K562 (cell line): ENCODE data around the gene MCM6. TPM values are rescaled to one million over a fixed set of nuclear protein-coding genes. Genes with fewer than 3 reads are reported as not detected.

Experiments
- ATAC-seq: fragments of 200-7000 bp; cut with Tn5 transposase; 3 replicates; pipeline ENCODE4 v1.9.1; 2020; ENCODE audit warnings: moderate library complexity
- BruUV-seq: library from RNA; stranded (reverse); fragments of 400-500 nt; replicated peaks from 2 replicates; lab custom pipeline; 2021; lab: Mats Ljungman, UMichigan
- CTCF ChIA-PET: fragments of 300-600 bp; formaldehyde crosslinking; extraction: SDS; loops from one replicate; lab custom pipeline; 2021; ENCODE audit warnings: low intra/inter-chr PET ratio; lab: Yijun Ruan, JAX
- POLR2A ChIA-PET: fragments of 300-600, 350-650 bp; sonication (Branson Sonifier 250); formaldehyde crosslinking; extraction: SDS; loops from one replicate; lab custom pipeline; 2021; ENCODE audit warnings: antibody characterized with exemption, inconsistent platforms; lab: Yijun Ruan, JAX
- DNase-seq, 4 experiments: peaks; one replicate each; pipeline versions ENCODE4 v3.0.0 to v3.0.0-alpha.2; 2011 to 2018; ENCODE audit warnings: low spot score in 3 of 4, mixed read lengths in 3 of 4; ENCODE audit errors: extremely low read depth in 1 of 4
- FAIRE-seq: peaks from 2 replicates; lab custom pipeline; 2011; peaks lifted over from hg19 to GRCh38; lab: Jason Lieb, UNC
- H2AFZ ChIP-seq: 2 replicates; pipeline ENCODE4 v1.6.0; 2011; ENCODE audit warnings: low read depth, low read length, control low read depth, inconsistent platforms
- H3K27ac ChIP-seq: fragments of 200-600 bp; 3 replicates; pipeline ENCODE4 v1.8.0; 2011; ENCODE audit warnings: low read depth, mild to moderate bottlenecking, control low read depth, inconsistent platforms, low read length, moderate library complexity, mixed read lengths; ENCODE audit errors: extremely low read depth
- H3K27me3 ChIP-seq, 2 experiments: fragments of 300-600 bp in 1 of 2; 2 replicates in 1 of 2; 3 replicates in 1 of 2; pipeline versions ENCODE4 v1.6.0 to v1.8.0; 2011; ENCODE audit warnings: inconsistent platforms in 2 of 2, low read length in 2 of 2, mild to moderate bottlenecking in 1 of 2, mixed read lengths in 1 of 2, moderate library complexity in 1 of 2; ENCODE audit not compliant: control insufficient read depth in 2 of 2, insufficient read depth in 2 of 2
- H3K36me3 ChIP-seq: fragments of 300-600 bp; 3 replicates; pipeline ENCODE4 v1.8.0; 2011; ENCODE audit warnings: mild to moderate bottlenecking, low read length, inconsistent platforms; ENCODE audit not compliant: control insufficient read depth, insufficient read depth
- H3K4me1 ChIP-seq, 2 experiments: fragments of 200-600 bp in 1 of 2; replicated peaks in 1 of 2; 2 replicates in 1 of 2; 3 replicates in 1 of 2; pipeline versions ENCODE4 v1.5.1 to v1.8.0; 2011; ENCODE audit warnings: inconsistent platforms in 2 of 2, low read length in 2 of 2, mild to moderate bottlenecking in 1 of 2, mixed read lengths in 1 of 2, moderate library complexity in 1 of 2; ENCODE audit not compliant: control insufficient read depth in 2 of 2, insufficient read depth in 2 of 2
- H3K4me2 ChIP-seq: 2 replicates; pipeline ENCODE4 v1.6.1; 2011; ENCODE audit warnings: low read length, control low read depth, inconsistent platforms, mixed read lengths; ENCODE audit not compliant: insufficient read depth
- H3K4me3 ChIP-seq: fragments of 200-600 bp; sonication (generic), shearing (Covaris generic); 2 replicates; pipeline ENCODE4 v1.5.1; 2016; ENCODE audit warnings: control low read depth, inconsistent platforms
- H3K79me2 ChIP-seq: fragments of 200-600 bp; 3 replicates; pipeline ENCODE4 v1.8.0; 2011; ENCODE audit warnings: low read length, inconsistent platforms; ENCODE audit not compliant: control insufficient read depth, insufficient read depth
- H3K9ac ChIP-seq, 2 experiments: 2 replicates each; pipeline versions ENCODE4 v1.6.0 to v1.6.1; 2011; ENCODE audit warnings: low read depth in 2 of 2, low read length in 2 of 2, control low read depth in 1 of 2, inconsistent platforms in 1 of 2, mild to moderate bottlenecking in 1 of 2, mixed read lengths in 1 of 2; ENCODE audit not compliant: insufficient read depth in 1 of 2
- H3K9me1 ChIP-seq: one replicate; pipeline ENCODE4 v1.6.0; 2011; ENCODE audit warnings: inconsistent platforms, mild to moderate bottlenecking, low read length, moderate library complexity; ENCODE audit not compliant: control insufficient read depth, insufficient read depth
- H3K9me3 ChIP-seq: replicated peaks from 2 replicates; pipeline ENCODE4 v1.5.1; 2011; ENCODE audit warnings: low read depth, low read length, inconsistent platforms; ENCODE audit not compliant: control insufficient read depth, insufficient read depth
- H4K20me1 ChIP-seq: replicated peaks from 2 replicates; pipeline ENCODE4 v1.6.1; 2011; ENCODE audit warnings: low read length, inconsistent platforms, mixed read lengths; ENCODE audit not compliant: control insufficient read depth, insufficient read depth
- DMBX1 ChIP-seq: fragments of 250-450 bp; sonication (Bioruptor Pico); IDR thresholded peaks from 2 replicates; pipeline ENCODE4 v1.8.0; 2022; ENCODE audit warnings: inconsistent platforms, mild to moderate bottlenecking, moderate library complexity, borderline replicate concordance
- ETV1 ChIP-seq: fragments of 450-650 bp; conservative IDR thresholded peaks from 2 replicates; pipeline ENCODE4 v1.6.1; 2016; ENCODE audit warnings: missing genetic modification characterization, control low read depth, low read depth, missing compliant biosample characterization
- GTF2A2 ChIP-seq: IDR thresholded peaks from 2 replicates; pipeline ENCODE4 v1.6.1; 2016; ENCODE audit warnings: mild to moderate bottlenecking, missing genetic modification characterization, missing compliant biosample characterization
- HEY1 ChIP-seq: fragments of 250-450 bp; sonication (Bioruptor Pico); IDR thresholded peaks from 2 replicates; pipeline ENCODE4 v1.5.0; 2020; ENCODE audit warnings: mild to moderate bottlenecking, moderate library complexity, borderline replicate concordance
- HMG20B ChIP-seq: fragments of 250-450 bp; sonication (Bioruptor Pico); IDR thresholded peaks from 2 replicates; pipeline ENCODE4 v1.5.0; 2021; ENCODE audit warnings: mild to moderate bottlenecking
- HMGN3 ChIP-seq: IDR thresholded peaks from 2 replicates; pipeline ENCODE4 v1.6.1; 2011; ENCODE audit warnings: borderline replicate concordance, low read depth, mild to moderate bottlenecking, mixed read lengths, low read length; ENCODE audit not compliant: insufficient read length; ENCODE audit errors: extremely low read depth
- MYNN ChIP-seq, 2 experiments: sonication (generic); formaldehyde crosslinking in 1 of 2; IDR thresholded peaks; 2 replicates each; pipeline versions ENCODE4 v1.5.0 to v1.6.1; 2016 to 2020; ENCODE audit warnings: antibody characterized with exemption in 1 of 2, missing genetic modification reagents in 1 of 2
- NCOR1 ChIP-seq: fragments of 450-650 bp; IDR thresholded peaks from 2 replicates; pipeline ENCODE4 v1.6.1; 2016; ENCODE audit warnings: mild to moderate bottlenecking, moderate library complexity
- TCF3 ChIP-seq: sonication (generic); formaldehyde crosslinking; IDR thresholded peaks from 2 replicates; pipeline ENCODE4 v1.4.0; 2020; ENCODE audit warnings: mild to moderate bottlenecking, missing genetic modification reagents
- ZBTB17 ChIP-seq: fragments of 450-650 bp; formaldehyde crosslinking; IDR thresholded peaks from 2 replicates; pipeline ENCODE4 v1.4.0; 2020; ENCODE audit warnings: mild to moderate bottlenecking
- ZNF785 ChIP-seq: fragments of 250-450 bp; sonication (Bioruptor Pico); IDR thresholded peaks from 2 replicates; pipeline ENCODE4 v1.4.0; 2020; ENCODE audit warnings: mild to moderate bottlenecking
- WGBS: fragments of 100-300 bp; shearing (Covaris generic); methylation state at CpG from one replicate; pipeline ENCODE4 v1.1.6; 2016; ENCODE audit warnings: low coverage, mixed read lengths; ENCODE audit not compliant: insufficient coverage; ENCODE audit errors: missing lambda C conversion rate; 5-methylcytosine and 5-hydroxymethylcytosine counted together
- in situ Hi-C: fragments of 300-500 bp; cut with MboI; formaldehyde crosslinking; loops from 4 replicates; pipeline ENCODE4 v1.15.0; 2018; ENCODE audit warnings: inconsistent platforms, mixed read lengths
- intact Hi-C: fragments of 100-400 bp; cut with micrococcal nuclease; formaldehyde crosslinking; loops from 2 replicates; pipeline ENCODE4 v1.14.2; 2022
- polyA plus RNA-seq, 8 experiments: library from polyadenylated mRNA; depleted of rRNA in 4 of 8; stranded (reverse) in 5 of 8; unstranded in 3 of 8; fragments of >200 nt; fragmentation: Nextera tagmentation in 2 of 8; fragmentation: Illumina TruSeq in 1 of 8; extraction: Ambion mirVana in 2 of 8; extraction: Trizol in 1 of 8; gene quantifications; 2 replicates each; pipeline versions ENCODE4 v1.2.1 to v1.2.3, GENCODE V29; 2011 to 2014; ENCODE audit warnings: inconsistent platforms in 1 of 8, missing spikeins in 1 of 8
- total RNA-seq, 7 experiments: library from RNA; depleted of rRNA in 6 of 7; stranded (reverse); fragments of >200 nt in 6 of 7; fragmentation: Illumina TruSeq in 2 of 7; extraction: Trizol in 2 of 7; gene quantifications; 2 replicates each; pipeline versions ENCODE4 v1.2.1 to v1.2.3, GENCODE V29; 2011 to 2021; ENCODE audit warnings: low replicate concordance in 1 of 7
- TF ChIP-seq, protein P1 (sequence below): sonication (generic); formaldehyde crosslinking; IDR thresholded peaks from 2 replicates; pipeline ENCODE4 v1.8.1; 2023; ENCODE audit warnings: mild to moderate bottlenecking, missing genetic modification reagents
- TF ChIP-seq, protein P2 (sequence below): fragments of 450-650 bp; formaldehyde crosslinking; IDR thresholded peaks from 2 replicates; pipeline ENCODE4 v1.4.0; 2022; ENCODE audit warnings: missing genetic modification characterization

Gene MCM6
- total and polyA plus RNA-seq, 9 of the 15 experiments (the other 6 are each of a cell fraction or from before 2014, with no cell fraction given), result 42.6 to 133 (median 82.4) TPM

DNA sequence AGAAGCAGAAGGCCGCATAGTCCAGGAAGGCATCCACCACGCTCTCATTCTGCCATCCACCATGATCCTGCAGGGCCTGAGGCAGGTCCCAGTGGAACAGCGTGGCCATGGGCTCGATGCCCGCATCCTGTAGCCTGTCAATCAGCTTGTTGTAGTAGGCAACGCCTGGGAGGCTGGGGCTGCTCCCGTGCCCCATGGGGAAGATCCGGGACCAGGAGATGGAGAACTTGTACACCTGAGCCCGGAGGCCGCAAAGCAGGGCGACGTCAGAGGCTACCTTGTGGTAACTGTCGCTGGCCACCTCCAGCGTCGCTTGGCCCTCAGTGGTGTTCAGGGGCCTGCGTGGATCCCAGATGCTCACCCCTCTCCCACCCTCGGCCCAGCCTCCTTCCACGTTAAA, 58.8 kb downstream of the MCM6 start:
- no peak overlapping the region for H3K27ac ChIP-seq
- ChIA-PET CTCF (no interaction called here), POLR2A (no interaction called here)
- H4K20me1 ChIP-seq, result no peaks in the 10 kb centered on the region
- H3K27me3 ChIP-seq, result peaks cover 50 to 63% of the 10 kb centered on the region in 2 experiments
- no TSS peak for BruUV-seq
- peak; percentile 25 for ATAC-seq
- in situ Hi-C loops (no loop called here), intact Hi-C loops (loop anchor here (5.0 kb wide), 1 partner anchor 560 kb away; no protein-coding TSS in a partner anchor)
- no peak overlapping the region for H2AFZ ChIP-seq
- WGBS, result 6% methylated on average over 17 of the region's 18 CpGs
- no peak for FAIRE-seq
- H3K36me3 ChIP-seq, result no peaks in the 10 kb centered on the region
- TF ChIP-seq TCF3 (CRISPR knock-in tag), result no peak
- TF ChIP-seq DMBX1 (CRISPR knock-in tag), result no peak
- no peak for TF ChIP-seq HMG20B
- TF ChIP-seq MYNN (IDR thresholded peaks at IDR 0.05), result no peak
- TF ChIP-seq MYNN (CRISPR knock-in tag; IDR thresholded peaks at IDR 0.05), result no peak
- TF ChIP-seq ZNF785 (CRISPR knock-in tag), result no peak
- no peak for TF ChIP-seq HEY1
- no peak for TF ChIP-seq NCOR1
- no peak for TF ChIP-seq HMGN3
- TF ChIP-seq ZBTB17, result no peak
- TF ChIP-seq, protein P1, sequence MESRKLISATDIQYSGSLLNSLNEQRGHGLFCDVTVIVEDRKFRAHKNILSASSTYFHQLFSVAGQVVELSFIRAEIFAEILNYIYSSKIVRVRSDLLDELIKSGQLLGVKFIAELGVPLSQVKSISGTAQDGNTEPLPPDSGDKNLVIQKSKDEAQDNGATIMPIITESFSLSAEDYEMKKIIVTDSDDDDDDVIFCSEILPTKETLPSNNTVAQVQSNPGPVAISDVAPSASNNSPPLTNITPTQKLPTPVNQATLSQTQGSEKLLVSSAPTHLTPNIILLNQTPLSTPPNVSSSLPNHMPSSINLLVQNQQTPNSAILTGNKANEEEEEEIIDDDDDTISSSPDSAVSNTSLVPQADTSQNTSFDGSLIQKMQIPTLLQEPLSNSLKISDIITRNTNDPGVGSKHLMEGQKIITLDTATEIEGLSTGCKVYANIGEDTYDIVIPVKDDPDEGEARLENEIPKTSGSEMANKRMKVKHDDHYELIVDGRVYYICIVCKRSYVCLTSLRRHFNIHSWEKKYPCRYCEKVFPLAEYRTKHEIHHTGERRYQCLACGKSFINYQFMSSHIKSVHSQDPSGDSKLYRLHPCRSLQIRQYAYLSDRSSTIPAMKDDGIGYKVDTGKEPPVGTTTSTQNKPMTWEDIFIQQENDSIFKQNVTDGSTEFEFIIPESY (CRISPR knock-in tag), result no peak
- TF ChIP-seq ETV1 (tag), result no peak
- TF ChIP-seq GTF2A2 (tag), result no peak
- TF ChIP-seq, protein P2, sequence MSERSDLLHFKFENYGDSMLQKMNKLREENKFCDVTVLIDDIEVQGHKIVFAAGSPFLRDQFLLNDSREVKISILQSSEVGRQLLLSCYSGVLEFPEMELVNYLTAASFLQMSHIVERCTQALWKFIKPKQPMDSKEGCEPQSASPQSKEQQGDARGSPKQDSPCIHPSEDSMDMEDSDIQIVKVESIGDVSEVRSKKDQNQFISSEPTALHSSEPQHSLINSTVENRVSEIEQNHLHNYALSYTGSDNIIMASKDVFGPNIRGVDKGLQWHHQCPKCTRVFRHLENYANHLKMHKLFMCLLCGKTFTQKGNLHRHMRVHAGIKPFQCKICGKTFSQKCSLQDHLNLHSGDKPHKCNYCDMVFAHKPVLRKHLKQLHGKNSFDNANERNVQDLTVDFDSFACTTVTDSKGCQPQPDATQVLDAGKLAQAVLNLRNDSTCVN (CRISPR knock-in tag), result no peak
- no peaks in the 10 kb centered on the region for H3K9me1 ChIP-seq
- H3K9me3 ChIP-seq, result no peaks in the 10 kb centered on the region
- H3K4me2 ChIP-seq, result no peak overlapping the region
- H3K4me1 ChIP-seq, result no peaks in the 10 kb centered on the region
- no peak overlapping the region for H3K9ac ChIP-seq
- H3K79me2 ChIP-seq, result no peaks in the 10 kb centered on the region
- no peak overlapping the region for H3K4me3 ChIP-seq
- no peak for DNase-seq
